Motor neuron (in vitro differentiated cells): ENCODE results near the gene ZNF576. TPM values are rescaled to one million over a fixed set of nuclear protein-coding genes. Genes with fewer than 3 reads are reported as not detected.

ENCODE experiments used
- ATAC-seq, 8 experiments: fragments of 200-7000 bp; cut with Tn5 transposase; replicated peaks in 6 of 8; 2 replicates each; pipeline ENCODE4 v1.8.0; 2021; ENCODE audit warnings: mild to moderate bottlenecking in 8 of 8, moderate library complexity in 8 of 8
- H3K27ac ChIP-seq, 2 donors: fragments of 250-450 bp; sonication (Bioruptor Pico); 2 replicates each; pipeline ENCODE4 v1.9.0; 2021; ENCODE audit warnings: antibody characterized with exemption in 2 of 2, mild to moderate bottlenecking in 2 of 2, moderate library complexity in 1 of 2
- H3K4me1 ChIP-seq, 2 donors: fragments of 250-450 bp; sonication (Bioruptor Pico); replicated peaks in 1 of 2; 2 replicates each; pipeline ENCODE4 v1.6.1; 2021; ENCODE audit warnings: antibody characterized with exemption in 2 of 2, mild to moderate bottlenecking in 2 of 2, moderate library complexity in 1 of 2
- H3K4me3 ChIP-seq, 5 donors: fragments of 250-450 bp; sonication (Bioruptor Pico); 2 replicates each; pipeline ENCODE4 v1.9.0; 2021; ENCODE audit warnings: antibody characterized with exemption in 5 of 5, mild to moderate bottlenecking in 5 of 5, moderate library complexity in 4 of 5
- WGBS, 10 experiments: fragments of 450-650 bp; shearing (Covaris generic); methylation state at CpG; one replicate each; pipeline ENCODE4 v1.0.0; 2022; 5-methylcytosine and 5-hydroxymethylcytosine counted together
- in situ Hi-C, 9 experiments: fragments of 400-800 bp; cut with MboI; loops; one replicate each; pipeline ENCODE4 v1.15.0; 2021; ENCODE audit warnings: low sequenced_read_pairs in 9 of 9, low pct_unique_long_range_greater_than_20kb in 2 of 9; ENCODE audit not compliant: unreplicated experiment in 9 of 9
- total RNA-seq, 8 experiments: library from RNA; unstranded; fragments of 300-600 nt; gene quantifications; 2 replicates each; pipeline versions ENCODE4 v1.2.3 to v1.2.4, GENCODE V29; 2022

The ZNF576 gene
- total RNA-seq, 8 experiments from 2014 or later: 8.0 to 19.0 (median 11.8) TPM

GRCh38 chr19:43616306-43616705, 19.9 kb downstream of the ZNF576 start:
- peaks cover 12 to 14% of the 10 kb centered on the region in 2 donors for H3K4me1 ChIP-seq
- in situ Hi-C loops: no loop called here
- H3K27ac ChIP-seq: no peak overlapping the region
- ATAC-seq: no peak
- no peak overlapping the region for H3K4me3 ChIP-seq
- 44 to 100% (median 100%) methylated on average over 1 of the region's 1 CpG; no CpG with 5 or more reads in 7 of the 10 experiments for WGBS, 10 experiments

- WGBS, 10 experiments: 83 to 100% (median 100%) methylated on average over 1 to 3 of the region's 6 CpGs; no CpG with 5 or more reads in 3 of the 10 experiments
- ATAC-seq: no peak
- Histone ChIP-seq H3K4me3 (no peak overlapping the region), H3K27ac (no peak overlapping the region), H3K4me1 (peaks cover 12 to 14% of the 10 kb centered on the region in 2 donors)
- in situ Hi-C loops: no loop called here
These were observed 20.6 kb downstream of the ZNF576 start for GRCh38 chr19:43616954-43617353.

DNA sequence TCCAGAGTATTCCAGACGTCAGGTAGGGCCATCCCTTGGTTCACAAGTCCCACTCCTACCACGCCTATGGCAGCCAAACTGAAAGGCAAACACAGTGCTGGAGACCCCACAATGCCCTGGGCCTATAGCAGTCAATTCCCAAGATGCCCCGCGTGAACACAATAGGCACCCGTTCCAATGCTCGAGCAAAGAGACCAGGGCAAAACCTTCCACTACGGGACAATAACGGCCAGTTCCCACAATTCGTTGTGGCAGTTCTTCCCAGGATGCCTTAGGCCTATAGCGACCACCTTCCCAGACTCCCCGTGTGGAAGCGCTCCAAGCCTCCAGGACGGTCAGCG, 22.5 kb downstream of the ZNF576 start:
- peaks cover 12 to 14% of the 10 kb centered on the region in 2 donors for H3K4me1 ChIP-seq
- H3K4me3 ChIP-seq: peak overlapping the region; percentile 49 to 62 (median 58)
- H3K27ac ChIP-seq: peak overlapping the region; percentile 94 to 97
- in situ Hi-C loops: no loop called here
- WGBS, 10 experiments: 0 to 3% (median 0%) methylated on average over 2 to 12 of the region's 14 CpGs; no CpG with 5 or more reads in 7 of the 10 experiments
- ATAC-seq: peak; percentile 15 to 33 (median 22)

DNA sequence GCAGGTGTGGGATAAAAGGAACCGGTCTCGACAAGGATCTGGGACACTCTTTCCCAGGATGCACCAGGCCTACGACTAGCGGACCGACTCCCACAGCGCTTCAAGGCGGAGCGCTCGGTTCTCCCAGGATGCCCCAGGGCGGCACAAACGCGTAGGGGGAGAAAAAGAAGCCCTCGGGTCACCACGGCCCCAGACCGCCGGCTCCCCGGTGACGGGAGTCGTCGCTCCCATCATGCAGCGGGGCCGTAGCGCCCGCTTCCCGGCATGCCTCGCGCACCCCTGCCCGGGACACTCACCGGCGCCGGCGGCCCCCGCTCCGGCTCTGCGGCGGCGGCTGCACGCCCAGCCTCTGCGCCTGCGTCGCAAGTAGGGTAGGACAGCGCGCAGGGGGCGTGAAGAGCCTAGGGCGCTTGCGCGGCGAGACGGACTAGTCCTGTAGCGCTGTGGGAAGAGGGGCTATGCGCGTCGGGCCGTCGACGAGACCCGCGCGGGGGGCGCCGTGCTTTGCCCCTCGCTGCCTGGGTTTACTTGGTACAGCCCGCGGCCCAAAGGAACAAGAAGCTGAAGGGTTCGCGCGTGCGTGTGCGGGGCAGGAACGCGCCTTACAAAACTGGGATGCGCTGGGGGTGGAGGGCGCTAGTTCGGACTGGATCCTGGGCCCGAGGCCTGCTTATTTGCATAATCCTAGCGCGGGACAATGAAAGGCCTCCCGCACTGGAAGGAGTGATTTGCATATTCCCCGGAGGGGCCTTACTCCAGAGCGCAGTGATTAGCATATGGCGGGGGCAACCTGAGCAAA, 23.1 kb downstream of the ZNF576 start, which contains the start of gene ZNF428:
Gene ZNF428 (minus strand): TSS at position 368 of the 799 bp plus-strand sequence. CDS start 5,325 bp downstream, outside the sequence.
- peak within 1 kb of the TSS; percentile 94 to 97 for H3K27ac ChIP-seq
- ATAC-seq: peak; percentile 85 to 91 (median 89)
- H3K4me1 ChIP-seq: peaks cover 12 to 14% of the 10 kb centered on the region in 2 donors
- in situ Hi-C loops: no loop called here
- 0 to 10% (median 1%) methylated on average over 2 to 15 of the region's 81 CpGs; no CpG with 5 or more reads in 5 of the 10 experiments for WGBS, 10 experiments
- H3K4me3 ChIP-seq: peak within 1 kb of the TSS; percentile 49 to 62 (median 58)

GRCh38 chr19:43620061-43621001, 23.9 kb downstream of the ZNF576 start:
- in situ Hi-C loops: no loop called here
- WGBS, 10 experiments: 33 to 97% (median 51%) methylated on average over 5 to 17 of the region's 23 CpGs

GRCh38 chr19:43622070-43622469, 25.7 kb downstream of the ZNF576 start:
- no peak overlapping the region for H3K27ac ChIP-seq
- 100% methylated on average over 1 of the region's 4 CpGs; no CpG with 5 or more reads in 9 of the 10 experiments for WGBS, 10 experiments
- H3K4me1 ChIP-seq: peaks cover 12 to 14% of the 10 kb centered on the region in 2 donors
- H3K4me3 ChIP-seq: no peak overlapping the region
- ATAC-seq: no peak
- in situ Hi-C loops: no loop called here

More at GRCh38 chr19:43620061-43621001, 23.9 kb downstream of the ZNF576 start:
- Histone ChIP-seq H3K4me1 (peaks cover 12 to 14% of the 10 kb centered on the region in 2 donors), H3K27ac (peak overlapping the region; percentile 94 to 97), H3K4me3 (peak overlapping the region; percentile 49 to 62 (median 58))
- no peak for ATAC-seq

- no peak overlapping the region for H3K4me3 ChIP-seq
- H3K4me1 ChIP-seq: peaks cover 12 to 14% of the 10 kb centered on the region in 2 donors
- in situ Hi-C loops: no loop called here
- no peak for ATAC-seq
- no peak overlapping the region for H3K27ac ChIP-seq
- 60% methylated on average over 1 of the region's 1 CpG; no CpG with 5 or more reads in 9 of the 10 experiments for WGBS, 10 experiments
These were observed 26.6 kb downstream of the ZNF576 start for GRCh38 chr19:43622956-43623355.

GRCh38 chr19:43623889-43624670, 27.7 kb downstream of the ZNF576 start:
- in situ Hi-C loops: no loop called here
- Histone ChIP-seq H3K4me1 (peaks cover 8 to 9% of the 10 kb centered on the region in 2 donors), H3K4me3 (no peak overlapping the region), H3K27ac (no peak overlapping the region)
- no peak for ATAC-seq
- WGBS, 10 experiments: 80 to 100% (median 94%) methylated on average over 1 to 19 of the region's 35 CpGs; no CpG with 5 or more reads in 2 of the 10 experiments

DNA sequence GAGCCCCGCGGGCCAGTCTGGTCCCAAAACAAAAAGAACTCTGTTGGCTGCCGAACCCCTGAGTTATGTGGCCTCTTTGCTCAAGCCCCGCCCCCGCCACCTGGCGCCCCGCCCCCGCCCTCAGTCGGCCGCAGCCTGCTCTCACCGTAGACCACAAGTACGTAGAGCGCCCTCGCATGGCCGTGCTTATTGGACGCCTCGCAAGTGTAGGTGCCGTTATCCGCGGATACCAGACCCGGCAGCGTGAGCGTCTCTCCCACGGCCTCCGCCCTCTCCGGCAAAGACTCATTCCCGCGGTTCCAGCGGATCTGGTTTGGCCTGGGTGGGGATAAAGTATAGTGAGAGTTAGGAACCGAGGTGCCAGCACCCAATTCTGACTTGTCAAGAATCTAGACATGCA, 28.5 kb downstream of the ZNF576 start:
- Histone ChIP-seq H3K27ac (no peak overlapping the region), H3K4me1 (peaks cover 8 to 9% of the 10 kb centered on the region in 2 donors), H3K4me3 (no peak overlapping the region)
- ATAC-seq: peak in 2 of 8 experiments; percentile 66 to 76
- in situ Hi-C loops: no loop called here
- 0 to 60% (median 19%) methylated on average over 1 to 7 of the region's 30 CpGs; no CpG with 5 or more reads in 6 of the 10 experiments for WGBS, 10 experiments

DNA sequence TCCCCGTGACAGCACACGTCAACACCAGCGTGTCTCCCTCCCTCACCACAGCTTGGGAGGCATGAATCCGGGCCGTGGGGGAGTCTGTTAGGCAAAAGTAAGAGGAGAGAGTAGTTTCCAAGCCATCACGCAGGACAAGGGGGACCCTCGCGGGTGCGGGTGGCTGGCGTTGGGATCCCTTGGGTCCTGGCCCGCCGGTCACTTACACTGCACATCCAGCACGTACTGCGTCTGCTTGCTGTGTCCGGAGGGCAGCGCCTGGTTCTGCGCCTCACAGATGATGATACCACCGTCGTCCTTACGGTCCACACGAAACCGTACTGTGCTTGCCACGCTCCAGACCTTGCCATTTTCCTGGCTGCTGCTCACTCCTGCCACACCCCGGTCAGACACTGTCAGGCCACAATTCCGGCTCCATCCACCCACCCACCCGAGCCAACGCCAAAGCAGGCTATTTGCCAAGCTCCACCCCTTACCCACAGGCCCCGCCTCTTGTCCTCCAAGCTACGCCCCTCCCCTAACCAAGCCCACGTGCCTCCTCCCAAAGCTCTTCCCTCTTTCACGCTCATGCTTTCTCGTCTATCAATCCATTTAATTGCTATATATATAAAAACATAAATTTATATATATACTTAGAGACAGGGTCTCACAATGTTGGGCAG, 29.7 kb downstream of the ZNF576 start:
- no peaks in the 10 kb centered on the region for H3K4me1 ChIP-seq
- peak in 7 of 8 experiments; percentile 35 to 74 (median 61) for ATAC-seq
- in situ Hi-C loops: no loop called here
- 80 to 87% methylated on average over 1 to 9 of the region's 32 CpGs; no CpG with 5 or more reads in 8 of the 10 experiments for WGBS, 10 experiments
- H3K4me3 ChIP-seq: no peak overlapping the region
- no peak overlapping the region for H3K27ac ChIP-seq

GRCh38 chr19:43626838-43627237, 30.4 kb downstream of the ZNF576 start:
- WGBS, 10 experiments: 10 to 100% (median 21%) methylated on average over 1 to 8 of the region's 17 CpGs; no CpG with 5 or more reads in 5 of the 10 experiments
- in situ Hi-C loops: no loop called here
- no peak overlapping the region for H3K27ac ChIP-seq
- no peak for ATAC-seq
- H3K4me3 ChIP-seq: no peak overlapping the region
- H3K4me1 ChIP-seq: no peaks in the 10 kb centered on the region
